ENCODE data around the gene SYT9. TPM values are rescaled to one million over a fixed set of nuclear protein-coding genes. Genes with fewer than 3 reads are reported as not detected.

The SYT9 gene
- total RNA-seq, 1 donor from 2014 or later, result 1.0 TPM

GRCh38 chr11:7422544-7423331 is 171.0 kb downstream of the SYT9 start:
- no peak overlapping the region for H3K4me3 ChIP-seq (ENCODE audit: low read depth, low read length)
- H3K27me3 ChIP-seq (ENCODE audit: control insufficient read depth, insufficient read depth, low read length), result no peaks in the 10 kb centered on the region
- no peak for TF ChIP-seq CTCF (IDR thresholded peaks at IDR 0.05; ENCODE audit: insufficient read depth, low read length, poor library complexity, severe bottlenecking)
- DNase-seq (ENCODE audit: low read depth), result no peak
- H3K36me3 ChIP-seq (ENCODE audit: control insufficient read depth, insufficient read depth, low read length), result no peaks in the 10 kb centered on the region

- DNase-seq (ENCODE audit: low read depth), result no peak
- TF ChIP-seq CTCF (IDR thresholded peaks at IDR 0.05; ENCODE audit: insufficient read depth, low read length, poor library complexity, severe bottlenecking), result no peak
- Histone ChIP-seq H3K27me3 (ENCODE audit: control insufficient read depth, insufficient read depth, low read length) (no peaks in the 10 kb centered on the region), H3K4me3 (ENCODE audit: low read depth, low read length) (no peak overlapping the region), H3K36me3 (ENCODE audit: control insufficient read depth, insufficient read depth, low read length) (no peaks in the 10 kb centered on the region)
These were observed 172.2 kb downstream of the SYT9 start for GRCh38 chr11:7423946-7424345.

- no peak for TF ChIP-seq CTCF (IDR thresholded peaks at IDR 0.05; ENCODE audit: insufficient read depth, low read length, poor library complexity, severe bottlenecking)
- H3K27me3 ChIP-seq (ENCODE audit: control insufficient read depth, insufficient read depth, low read length), result no peaks in the 10 kb centered on the region
- no peak overlapping the region for H3K4me3 ChIP-seq (ENCODE audit: low read depth, low read length)
- no peak for DNase-seq (ENCODE audit: low read depth)
- no peaks in the 10 kb centered on the region for H3K36me3 ChIP-seq (ENCODE audit: control insufficient read depth, insufficient read depth, low read length)
These were observed 176.0 kb downstream of the SYT9 start for GRCh38 chr11:7427733-7428132.

GRCh38 chr11:7428196-7428595 is 176.5 kb downstream of the SYT9 start:
- no peaks in the 10 kb centered on the region for H3K36me3 ChIP-seq (ENCODE audit: control insufficient read depth, insufficient read depth, low read length)
- H3K27me3 ChIP-seq (ENCODE audit: control insufficient read depth, insufficient read depth, low read length), result no peaks in the 10 kb centered on the region
- TF ChIP-seq CTCF (IDR thresholded peaks at IDR 0.05; ENCODE audit: insufficient read depth, low read length, poor library complexity, severe bottlenecking), result no peak
- no peak overlapping the region for H3K4me3 ChIP-seq (ENCODE audit: low read depth, low read length)
- DNase-seq (ENCODE audit: low read depth), result no peak

DNA sequence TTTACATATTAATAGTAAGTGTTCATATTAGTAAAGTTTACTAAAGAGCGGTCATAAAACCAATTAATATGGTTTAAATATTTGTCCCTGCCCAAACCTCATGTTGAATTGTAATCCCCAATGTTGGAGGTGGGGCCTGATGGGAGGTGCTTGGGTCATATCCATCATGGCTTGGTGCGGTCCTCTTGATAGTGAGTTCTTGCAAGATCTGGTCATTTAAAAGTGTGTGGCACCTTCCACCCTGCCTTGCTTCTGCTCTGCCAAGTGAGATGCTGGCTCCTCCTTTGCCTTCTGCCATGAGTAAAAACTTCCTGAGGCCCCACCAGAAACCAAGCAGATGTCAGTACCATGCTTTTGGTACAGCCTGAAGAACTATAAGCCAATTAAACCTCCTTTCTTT is 178.8 kb downstream of the SYT9 start:
- no peak for DNase-seq (ENCODE audit: low read depth)
- Histone ChIP-seq H3K4me3 (ENCODE audit: low read depth, low read length) (no peak overlapping the region), H3K36me3 (ENCODE audit: control insufficient read depth, insufficient read depth, low read length) (no peaks in the 10 kb centered on the region), H3K27me3 (ENCODE audit: control insufficient read depth, insufficient read depth, low read length) (no peaks in the 10 kb centered on the region)
- no peak for TF ChIP-seq CTCF (IDR thresholded peaks at IDR 0.05; ENCODE audit: insufficient read depth, low read length, poor library complexity, severe bottlenecking)

- no peaks in the 10 kb centered on the region for H3K27me3 ChIP-seq (ENCODE audit: control insufficient read depth, insufficient read depth, low read length)
- DNase-seq (ENCODE audit: low read depth), result no peak
- no peak overlapping the region for H3K4me3 ChIP-seq (ENCODE audit: low read depth, low read length)
- TF ChIP-seq CTCF (IDR thresholded peaks at IDR 0.05; ENCODE audit: insufficient read depth, low read length, poor library complexity, severe bottlenecking), result no peak
- no peaks in the 10 kb centered on the region for H3K36me3 ChIP-seq (ENCODE audit: control insufficient read depth, insufficient read depth, low read length)
These were observed 183.5 kb downstream of the SYT9 start for GRCh38 chr11:7435176-7435575.
